ENCODE results near the gene TBC1D9B.
A peak's percentile ranks its signal among the peaks of the same experiment; 100 is the strongest.

TBC1D9B gene

GRCh38 chr5:179868541-179868940 is 39.2 kb downstream of the TBC1D9B start:
- DNase-seq: no peak

- DNase-seq: no peak
Observed at GRCh38 chr5:179867476-179867875, 40.2 kb downstream of the TBC1D9B start.

GRCh38 chr5:179867079-179867465 is 40.6 kb downstream of the TBC1D9B start:
- no peak for DNase-seq

- DNase-seq: no peak
Observed at GRCh38 chr5:179866241-179867078, 41.2 kb downstream of the TBC1D9B start.

GRCh38 chr5:179865491-179866240 is 42.0 kb downstream of the TBC1D9B start:
- no peak for DNase-seq

- no peak for DNase-seq
Observed at GRCh38 chr5:179864686-179865085, 43.0 kb downstream of the TBC1D9B start.

DNA sequence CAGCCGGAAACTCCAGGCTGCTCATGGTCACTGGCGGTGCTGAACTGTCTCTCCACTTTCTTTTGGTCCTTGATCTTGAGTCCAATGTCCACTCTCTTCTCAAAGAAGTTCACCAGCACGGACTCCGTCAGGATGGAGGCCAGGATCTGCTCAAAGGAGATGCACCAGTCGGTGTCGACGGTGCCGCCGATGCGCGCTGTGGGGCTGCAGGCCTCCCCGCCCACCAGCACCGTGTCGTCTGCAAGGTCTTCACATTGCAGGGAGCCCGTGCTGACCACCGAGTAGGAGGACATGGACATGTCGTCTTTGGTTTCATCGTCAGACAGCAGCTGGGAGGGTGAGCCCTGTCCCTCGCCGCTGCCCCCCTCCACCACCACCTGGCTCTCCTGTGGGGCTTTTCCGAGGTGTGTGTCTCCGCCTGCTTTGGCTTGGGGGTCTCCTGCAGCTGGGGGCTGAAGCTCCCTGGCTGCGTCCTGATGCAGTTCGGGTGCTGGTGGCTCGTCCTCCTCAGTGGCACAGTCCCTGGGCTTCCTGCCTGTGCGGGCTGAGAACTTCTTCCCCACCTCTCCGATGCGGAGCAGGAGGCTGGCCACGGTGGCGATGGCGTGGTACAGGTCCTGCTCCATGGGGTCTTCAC is 44.1 kb downstream of the TBC1D9B start:
- DNase-seq: no peak

DNA sequence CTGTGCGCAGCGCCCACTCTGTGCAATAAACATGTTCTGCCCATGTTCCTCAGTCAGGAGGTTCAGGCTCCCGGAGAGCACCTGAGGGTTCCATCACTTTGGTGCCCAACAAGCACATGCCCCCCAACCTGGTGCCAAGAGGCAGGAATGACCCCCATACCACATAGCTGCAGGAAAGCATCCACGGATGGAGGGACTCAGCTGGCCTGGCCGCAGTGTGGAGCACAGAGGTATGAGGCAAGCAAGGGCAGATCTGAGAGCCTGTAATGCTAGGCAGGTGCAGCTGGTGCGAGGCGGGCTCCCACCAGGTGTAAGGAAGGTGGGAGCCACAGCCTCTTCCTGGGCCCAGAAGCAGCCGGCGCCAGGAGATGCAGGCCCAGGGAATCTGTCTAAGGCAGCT is 44.8 kb downstream of the TBC1D9B start:
- DNase-seq: no peak

GRCh38 chr5:179862296-179862695 is 45.4 kb downstream of the TBC1D9B start:
- DNase-seq: no peak

DNA sequence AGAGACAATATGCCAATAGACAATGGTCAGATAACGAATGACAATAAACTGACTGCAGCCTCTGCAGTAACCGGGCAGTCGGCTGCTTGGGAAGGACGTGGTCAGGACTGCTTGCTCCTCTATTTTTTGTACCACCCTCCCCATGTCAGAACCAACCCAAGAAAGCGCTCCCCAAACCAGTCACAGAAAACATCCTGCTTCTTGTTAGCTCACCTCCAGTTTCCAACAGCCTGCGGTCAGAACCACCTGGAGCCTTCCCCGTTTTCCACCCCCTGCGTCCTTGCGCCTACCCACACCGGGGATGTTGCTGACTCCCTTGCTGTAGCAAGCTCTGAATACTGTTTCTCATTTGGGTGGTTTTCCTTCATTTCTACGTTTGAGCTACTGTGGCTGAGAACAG is 47.4 kb downstream of the TBC1D9B start:
- no peak for DNase-seq

DNA sequence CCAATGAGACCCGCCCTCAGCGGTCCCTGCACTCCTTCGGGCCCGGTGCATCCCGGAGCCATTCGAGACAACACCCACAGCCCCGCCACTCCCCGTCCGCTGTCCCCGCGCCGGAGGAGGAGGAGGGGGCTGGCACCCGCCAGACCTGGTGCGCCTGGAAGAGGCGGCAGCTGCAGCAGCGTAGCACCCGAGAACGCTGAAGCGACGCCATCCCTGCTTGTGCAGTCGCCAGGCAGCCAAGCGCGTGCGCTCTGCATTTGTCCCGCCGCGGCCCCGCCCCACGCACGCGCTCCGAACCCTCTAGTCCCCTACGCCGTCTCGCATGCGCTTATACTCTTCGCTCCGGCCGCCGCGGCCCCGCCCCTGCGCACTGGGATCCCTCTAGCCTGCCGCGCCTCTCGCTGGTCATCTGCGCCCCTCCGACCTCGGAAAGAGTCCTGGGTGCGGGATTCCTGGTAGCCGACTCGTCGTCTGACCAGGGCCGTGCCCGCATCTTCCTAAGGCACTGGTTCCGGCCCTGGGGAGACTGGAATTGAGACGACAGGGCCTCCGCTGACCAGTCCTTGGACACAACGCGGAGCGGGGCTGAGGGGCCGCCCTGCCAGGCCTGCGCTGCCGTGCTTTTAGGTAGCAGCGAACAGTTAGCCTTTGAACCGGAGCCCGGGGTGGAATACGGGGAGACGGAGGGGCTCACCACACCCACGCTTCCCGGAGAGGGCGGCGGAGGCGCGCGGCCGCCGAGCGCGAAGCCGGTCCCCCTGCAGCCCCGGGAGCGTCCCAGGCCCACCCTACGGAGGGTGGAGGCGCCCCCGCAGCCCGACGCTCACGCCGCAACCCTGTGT is 48.9 kb downstream of the TBC1D9B start, which contains the start of gene MRNIP:
TSS of gene MRNIP (minus strand) at position 232 of the 842 bp plus-strand sequence. CDS start at position 211, 21 bp downstream.
- DNase-seq: peak; percentile 92

DNA sequence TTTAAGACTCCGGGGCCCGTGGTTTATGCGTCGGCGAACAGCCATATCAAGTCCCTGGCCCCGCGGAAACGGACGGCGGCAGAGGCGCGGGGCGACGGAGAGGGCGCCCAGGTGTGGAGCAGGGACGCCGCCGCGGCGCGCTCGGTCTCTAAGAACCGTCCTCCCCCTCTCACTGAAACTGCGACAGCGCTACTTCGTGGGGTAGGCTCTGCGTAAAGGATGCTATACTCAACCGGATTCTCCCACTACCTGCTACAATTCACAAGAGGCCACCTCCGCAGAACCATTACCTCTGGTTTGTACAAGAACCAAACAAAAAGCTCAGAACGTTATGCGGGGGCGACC is 49.5 kb downstream of the TBC1D9B start:
- no peak for DNase-seq

DNA sequence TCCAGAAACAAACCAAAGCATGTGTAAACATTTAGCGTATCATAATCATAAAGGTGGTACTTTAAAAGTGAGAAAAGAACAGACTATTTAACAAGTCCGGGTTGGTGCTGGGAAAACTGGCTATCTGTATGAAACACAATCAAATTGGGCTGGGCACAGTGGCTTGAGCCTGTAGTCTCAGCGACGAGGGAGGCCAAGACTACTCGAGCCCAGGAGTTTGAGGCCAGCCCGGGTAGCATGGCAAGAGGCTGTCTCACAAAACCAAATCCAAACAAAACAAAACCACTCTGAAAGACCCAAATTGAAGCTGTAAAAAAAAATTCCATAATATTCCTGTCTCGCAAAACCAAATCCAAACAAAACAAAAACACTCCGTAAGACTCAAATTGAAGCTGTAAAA is 53.3 kb downstream of the TBC1D9B start:
- DNase-seq: no peak

- no peak for DNase-seq
Observed at GRCh38 chr5:179852993-179853547, 54.6 kb downstream of the TBC1D9B start.

DNA sequence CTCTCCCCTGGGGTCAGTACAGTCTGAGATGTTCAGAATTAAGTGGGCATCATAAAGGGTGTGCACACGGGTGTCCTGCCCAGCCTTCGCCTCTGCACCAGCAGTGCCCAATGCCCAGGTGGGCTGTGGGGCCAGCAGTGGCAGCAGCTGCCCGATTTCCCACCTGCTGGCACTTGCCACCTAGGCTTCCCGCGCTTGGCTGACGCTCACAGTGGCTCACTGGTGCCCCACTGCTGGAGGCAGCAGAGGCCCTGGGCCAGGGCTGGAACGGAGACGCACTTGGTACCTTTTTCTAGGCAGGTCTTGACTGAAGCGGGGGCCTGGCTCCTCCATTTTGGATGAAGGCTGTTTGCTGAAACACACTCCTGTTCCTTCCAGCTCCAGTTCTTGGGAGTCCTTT is 66.1 kb downstream of the TBC1D9B start:
- DNase-seq: no peak

DNA sequence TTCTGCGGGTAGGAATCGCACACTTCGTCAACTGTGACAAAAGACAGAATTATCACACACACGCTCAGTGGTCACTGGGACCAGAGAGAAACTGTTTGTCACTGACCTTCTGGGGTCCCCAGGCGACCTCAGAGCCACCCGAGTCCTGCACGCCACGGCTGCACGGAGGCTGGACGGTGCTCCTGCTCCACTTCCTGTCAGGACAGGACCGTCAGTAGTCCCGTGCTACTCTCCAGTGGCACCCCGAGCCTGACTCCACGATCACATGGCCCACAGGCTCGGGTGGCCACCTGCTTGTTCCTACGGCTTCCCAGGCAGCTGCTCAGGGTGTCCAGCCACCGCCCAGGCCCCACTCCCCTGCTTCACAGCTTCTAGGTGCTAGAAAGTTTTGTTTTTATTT is 66.9 kb downstream of the TBC1D9B start:
- no peak for DNase-seq

- no peak for DNase-seq
Observed at GRCh38 chr5:179840321-179840720, 67.4 kb downstream of the TBC1D9B start.

DNA sequence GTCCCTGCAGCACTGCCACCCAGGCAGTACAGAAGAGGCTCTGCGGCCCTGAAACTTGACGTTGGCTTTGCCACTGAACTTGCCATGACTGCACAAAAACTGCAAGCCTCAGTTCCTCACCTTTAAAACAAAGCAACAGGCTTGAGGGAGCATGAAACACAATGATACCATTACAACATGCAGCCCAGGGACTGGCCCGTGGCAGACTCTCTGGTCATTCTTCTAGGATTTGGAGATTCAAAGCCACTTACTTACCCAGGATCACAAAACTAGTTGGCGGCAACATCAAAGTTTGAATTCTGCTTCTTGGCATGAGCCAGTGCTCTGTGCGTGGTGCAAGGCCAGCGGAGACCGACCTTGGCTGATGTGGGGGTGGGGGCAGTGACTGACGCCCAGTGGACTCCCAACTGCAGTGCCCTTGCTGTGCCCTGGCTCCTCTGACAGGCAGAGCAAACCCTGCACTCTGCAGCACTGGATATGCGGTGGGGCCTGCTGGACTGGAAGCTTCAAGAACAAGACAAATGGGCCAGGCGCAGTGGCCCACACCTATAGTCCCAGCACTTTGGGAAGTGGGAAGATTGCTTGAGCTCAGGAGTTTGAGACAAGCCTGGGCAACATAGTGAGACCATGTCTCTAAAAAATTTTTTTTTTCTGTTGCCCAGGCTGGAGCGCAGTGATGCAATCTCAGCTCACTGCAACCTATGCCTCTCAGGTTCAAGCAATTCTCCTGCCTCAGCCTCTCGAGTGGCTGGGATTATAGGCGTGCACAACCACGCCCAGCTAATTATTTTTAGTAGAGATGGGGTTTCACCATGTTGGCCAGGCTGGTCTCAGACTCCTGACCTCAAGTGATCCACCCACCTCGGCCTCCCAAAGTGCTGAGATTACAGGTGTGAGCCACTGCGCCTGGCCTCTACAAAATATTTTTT is 68.1 kb downstream of the TBC1D9B start:
- no peak for DNase-seq

- DNase-seq: no peak
Observed at GRCh38 chr5:179837076-179838011, 70.4 kb downstream of the TBC1D9B start.
